Endometrial microvascular endothelial cells (primary cell): ENCODE measurements around the gene CACNA2D2. TPM values are rescaled to one million over a fixed set of nuclear protein-coding genes. Genes with fewer than 3 reads are reported as not detected.

Experiments
- in situ Hi-C: cut with HindIII; loops from 2 replicates; pipeline ENCODE4 v1.10.0; 2017; ENCODE audit warnings: low sequenced_read_pairs, low pct_unique_long_range_greater_than_20kb; ENCODE audit errors: inconsistent ontology term
- total RNA-seq: library from RNA; depleted of rRNA; stranded (reverse); fragments of >200 nt; gene quantifications from one replicate; pipeline ENCODE4 v1.2.3, GENCODE V29; 2015; ENCODE audit errors: inconsistent ontology term

CACNA2D2 gene
- total RNA-seq, 1 donor from 2014 or later: not detected

DNA sequence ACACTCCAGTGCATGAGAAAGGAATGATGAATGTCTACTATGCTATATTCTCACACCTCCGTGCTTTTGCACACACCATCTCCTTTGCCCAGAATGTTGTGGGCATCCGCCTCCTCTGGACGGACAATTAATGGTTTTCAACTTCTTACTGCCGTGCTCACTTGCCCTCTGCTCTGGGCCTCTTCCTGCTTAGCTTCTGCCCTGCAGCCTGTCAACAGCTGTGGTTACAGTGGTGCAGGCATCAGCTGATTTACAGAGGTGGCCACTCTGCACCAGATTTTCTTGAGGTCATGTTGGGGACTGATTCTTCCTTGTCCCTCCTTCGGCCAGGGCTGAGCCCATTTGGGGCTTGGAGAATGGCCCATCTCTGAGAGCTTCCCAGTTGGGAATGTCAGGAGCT lies 87.6 kb downstream of the CACNA2D2 start:
- in situ Hi-C loops: no loop called here

GRCh38 chr3:50415061-50415460 lies 88.4 kb downstream of the CACNA2D2 start:
- in situ Hi-C loops: no loop called here

GRCh38 chr3:50414616-50415015 lies 88.8 kb downstream of the CACNA2D2 start:
- in situ Hi-C loops: no loop called here

DNA sequence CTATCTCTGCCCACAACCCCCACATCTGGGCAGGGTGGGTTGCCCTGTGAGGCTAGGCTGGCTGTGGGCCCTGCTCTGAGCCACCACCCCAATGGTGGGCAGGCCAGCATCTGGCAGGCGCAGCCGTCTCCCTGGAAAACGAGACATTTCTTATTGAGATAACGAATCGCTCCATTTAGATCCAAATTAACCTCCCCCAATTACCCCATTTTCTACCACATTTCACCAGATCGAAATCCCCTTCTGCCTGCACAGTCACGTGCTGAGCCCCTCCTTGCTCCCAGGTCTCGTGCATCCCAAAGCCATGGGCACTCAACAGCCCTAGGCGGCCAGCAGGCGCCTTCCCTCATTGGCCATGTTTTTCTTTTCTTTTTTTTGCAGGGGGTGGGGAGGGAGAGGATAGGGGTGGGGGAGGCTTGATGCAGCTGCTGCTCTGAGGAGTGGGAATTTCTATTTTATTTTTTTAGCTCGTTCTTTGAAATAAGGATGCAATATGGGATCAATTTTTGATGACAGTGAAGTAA lies 91.1 kb downstream of the CACNA2D2 start:
- in situ Hi-C loops: no loop called here

DNA sequence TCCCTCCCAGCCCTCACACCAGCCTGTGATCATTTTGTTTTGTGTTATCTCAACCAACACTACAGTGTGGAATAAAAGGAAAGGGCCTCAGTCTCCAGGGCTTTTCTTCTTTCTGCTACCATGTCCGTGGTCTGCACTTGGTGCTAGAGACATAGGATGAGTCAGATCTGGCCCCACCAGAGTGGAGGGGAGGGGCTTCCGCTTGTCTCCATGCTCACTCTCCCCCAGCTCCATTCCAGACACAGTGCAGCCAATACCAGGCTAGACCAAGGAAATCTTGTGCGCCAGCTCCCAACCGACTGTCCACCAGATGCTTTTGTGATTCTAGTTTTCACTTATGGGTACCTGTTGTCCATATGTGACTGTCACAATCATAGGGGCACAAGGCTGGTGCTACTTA lies 92.2 kb downstream of the CACNA2D2 start:
- in situ Hi-C loops: no loop called here

GRCh38 chr3:50410608-50411139 lies 92.8 kb downstream of the CACNA2D2 start:
- in situ Hi-C loops: no loop called here

DNA sequence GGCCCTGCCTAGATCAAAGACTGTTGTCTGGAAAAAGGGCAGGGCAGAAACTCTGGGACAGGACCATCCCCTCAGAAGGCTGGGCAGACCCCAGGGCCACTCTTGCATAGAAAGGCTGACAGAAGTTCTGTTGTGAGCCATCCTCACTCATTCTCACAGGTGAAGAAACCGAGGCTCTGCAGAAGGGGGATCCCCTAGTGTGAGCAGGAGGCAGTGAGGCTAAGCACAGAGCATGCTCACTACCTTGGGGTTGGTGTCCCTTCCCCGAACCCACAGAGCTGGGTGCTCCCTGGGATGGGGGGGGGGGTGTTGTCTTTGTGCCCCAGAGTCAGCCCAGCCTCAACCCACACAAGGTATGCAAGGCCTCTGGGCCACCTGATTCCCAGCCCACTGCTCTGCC lies 93.2 kb downstream of the CACNA2D2 start:
- in situ Hi-C loops: no loop called here

- in situ Hi-C loops: no loop called here
These were observed 94.9 kb downstream of the CACNA2D2 start for GRCh38 chr3:50408443-50408944.

- in situ Hi-C loops: no loop called here
These were observed 96.9 kb downstream of the CACNA2D2 start for GRCh38 chr3:50406487-50406886.

- in situ Hi-C loops: no loop called here
These were observed 98.2 kb downstream of the CACNA2D2 start for GRCh38 chr3:50405249-50405648.

DNA sequence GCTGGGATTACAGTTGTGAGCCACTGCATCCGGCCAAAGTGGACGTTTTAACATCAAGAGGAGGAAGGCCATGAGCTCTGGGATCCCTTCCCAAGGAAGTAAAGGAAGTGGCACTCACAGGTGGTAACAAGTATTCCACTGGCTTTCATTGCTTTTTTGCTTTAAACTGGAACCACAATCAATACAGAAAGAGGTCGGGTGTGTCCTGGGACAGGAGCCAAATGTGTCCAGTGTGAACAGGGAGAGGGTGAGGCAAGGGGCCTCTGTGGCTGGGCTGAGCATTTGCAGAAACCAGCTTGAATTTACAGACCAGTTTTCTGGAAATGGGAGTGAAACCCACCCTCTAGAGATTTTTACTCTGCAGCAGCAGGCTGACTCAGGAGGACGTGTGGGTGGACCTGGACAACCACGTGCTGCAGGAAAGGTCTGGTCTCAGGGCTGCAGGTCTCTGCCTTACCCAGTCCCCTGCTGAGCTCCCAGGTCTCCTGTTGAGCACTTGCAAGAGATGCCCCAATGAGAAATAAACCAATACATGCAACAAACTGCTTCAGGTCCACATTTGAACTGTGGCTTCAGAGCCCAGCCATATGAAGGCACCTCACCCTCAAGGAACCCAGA lies 101.3 kb downstream of the CACNA2D2 start:
- in situ Hi-C loops: no loop called here

GRCh38 chr3:50396502-50396901 lies 106.9 kb downstream of the CACNA2D2 start:
- in situ Hi-C loops: no loop called here

DNA sequence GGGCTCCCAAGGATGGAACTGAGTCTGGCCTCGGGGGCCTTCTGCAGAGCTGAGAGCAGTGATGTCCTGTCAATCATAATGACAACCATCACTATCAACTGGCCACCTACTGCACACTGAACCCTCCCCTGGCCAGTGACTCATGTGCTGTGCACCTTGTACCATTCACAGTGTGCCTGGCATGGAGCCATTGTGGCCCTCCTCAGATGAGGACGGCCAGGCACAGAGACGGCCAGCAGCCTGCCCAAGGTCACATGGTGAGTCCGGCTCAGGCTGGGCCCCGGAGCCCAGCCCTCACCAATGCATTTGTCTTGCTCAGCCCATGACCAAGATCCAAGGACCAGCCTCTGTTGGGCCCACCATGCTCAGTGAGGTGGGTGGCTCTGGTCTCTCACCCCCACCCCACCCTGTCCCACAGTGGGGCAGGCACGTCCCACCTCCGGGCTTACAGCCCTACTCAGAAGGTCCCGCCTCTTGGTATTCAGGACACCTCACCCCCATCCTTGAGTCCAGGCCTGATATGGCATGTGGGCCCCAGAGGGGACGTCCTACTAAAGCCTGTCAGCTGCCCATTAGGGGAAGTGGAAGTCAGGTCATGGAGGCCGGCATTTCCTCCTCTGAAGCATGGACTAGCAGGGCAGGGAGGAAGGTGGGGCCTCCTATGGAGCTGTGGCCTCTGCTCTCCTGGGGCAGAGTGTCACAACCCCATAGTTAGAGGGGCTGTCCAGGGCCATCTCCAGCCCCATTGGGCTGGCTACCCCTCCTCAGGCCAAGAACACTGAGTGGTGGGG lies 108.2 kb downstream of the CACNA2D2 start:
- in situ Hi-C loops: no loop called here

GRCh38 chr3:50393061-50393460 lies 110.4 kb downstream of the CACNA2D2 start:
- in situ Hi-C loops: no loop called here

DNA sequence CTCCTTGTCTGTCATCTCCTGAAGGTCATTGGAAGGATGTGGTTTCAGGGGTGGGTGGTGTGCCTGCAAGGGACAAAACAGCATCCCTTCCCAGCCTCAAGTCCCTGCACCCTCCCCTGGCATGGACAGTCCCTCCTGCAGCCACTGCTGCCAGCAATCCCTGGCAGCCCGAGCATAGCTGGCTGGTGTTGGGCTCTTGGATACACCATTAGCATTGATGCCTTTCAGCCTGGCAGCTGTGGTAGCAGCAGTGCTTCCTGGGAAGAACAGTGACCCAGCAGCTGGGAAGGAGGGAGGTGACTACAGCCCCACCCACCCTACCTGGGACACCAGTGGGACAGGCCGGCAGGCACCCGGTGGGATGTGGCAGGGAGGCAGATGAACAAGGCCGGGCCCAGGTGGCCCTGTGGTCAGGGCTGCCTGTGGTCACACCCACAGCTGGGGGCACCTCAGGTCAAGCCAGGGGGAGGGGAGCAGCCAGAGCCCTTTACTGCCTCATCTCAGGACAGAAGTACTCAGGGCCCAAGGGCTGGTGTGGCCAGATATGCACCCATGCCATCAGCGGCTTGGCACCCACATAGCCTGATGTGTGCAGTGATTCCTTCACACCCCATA lies 111.2 kb downstream of the CACNA2D2 start:
- in situ Hi-C loops: no loop called here

DNA sequence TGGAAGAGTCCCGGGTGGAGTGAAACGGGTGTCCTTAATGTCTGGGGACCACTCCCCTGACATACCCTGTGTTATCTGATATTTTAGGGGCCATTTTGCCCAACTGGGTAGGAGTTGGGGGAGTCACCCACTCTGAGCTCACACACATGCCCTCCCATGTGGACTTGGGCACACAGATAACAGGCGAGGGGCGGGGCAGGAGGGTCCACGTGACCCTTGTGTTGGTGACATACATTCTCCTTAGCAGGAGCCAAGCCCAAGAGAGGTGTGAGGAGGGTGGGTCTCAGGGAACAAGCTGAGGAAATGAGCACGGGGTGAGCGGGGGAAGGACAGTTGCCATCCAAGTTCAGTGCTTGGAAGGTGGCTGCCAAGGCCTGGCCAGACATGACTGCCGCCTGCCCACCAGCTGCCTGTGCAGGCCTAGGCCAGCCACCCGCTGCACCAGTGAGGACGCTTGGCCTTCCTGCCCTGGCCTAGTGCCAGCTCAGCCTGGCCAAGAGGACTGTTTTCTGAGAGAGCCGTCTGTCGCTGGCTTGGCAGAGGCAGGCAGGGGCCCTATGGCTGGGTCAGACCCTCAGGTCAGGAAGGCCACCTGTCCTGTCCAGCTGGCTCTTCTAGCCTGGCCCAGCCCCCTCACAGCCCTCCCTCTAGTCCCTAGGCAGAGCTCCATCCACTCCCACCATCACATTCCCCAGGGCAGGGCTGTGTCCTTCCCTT lies 112.8 kb downstream of the CACNA2D2 start:
- in situ Hi-C loops: no loop called here

- in situ Hi-C loops: no loop called here
These were observed 114.0 kb downstream of the CACNA2D2 start for GRCh38 chr3:50389414-50389767.

DNA sequence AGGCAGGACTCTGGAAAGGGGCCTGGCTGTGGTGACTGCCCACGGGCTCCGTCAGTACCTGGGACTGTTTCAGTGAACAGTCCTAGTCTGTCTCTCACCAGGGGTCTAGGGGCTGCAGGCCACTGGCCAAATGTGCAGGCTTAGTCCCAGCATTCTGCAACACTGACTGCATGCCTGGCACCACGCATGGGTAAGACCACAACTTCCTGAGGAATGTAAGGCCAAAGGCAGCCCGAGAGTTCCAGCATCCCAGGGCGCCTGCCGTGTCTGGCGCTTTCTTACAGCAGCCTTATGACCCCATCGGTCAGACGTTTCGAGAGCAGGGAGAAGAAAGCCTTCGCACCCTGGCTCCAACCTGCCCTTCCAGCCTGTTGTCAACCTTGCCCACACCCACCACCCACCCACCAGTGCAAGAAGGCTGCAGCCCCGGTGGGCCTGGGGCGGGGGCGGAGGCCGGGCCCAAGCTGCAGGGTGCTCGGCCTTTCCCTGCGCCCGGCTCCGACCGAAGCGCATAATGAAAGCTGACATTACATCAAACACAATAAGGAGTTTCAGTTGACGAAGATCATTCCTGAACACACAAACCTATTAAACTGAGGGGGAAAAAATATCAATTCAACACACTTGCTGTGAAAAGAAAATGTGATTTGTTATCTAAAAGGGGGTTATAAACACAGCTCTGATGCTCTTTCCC lies 114.6 kb downstream of the CACNA2D2 start:
- in situ Hi-C loops: no loop called here
